ENCODE results near the gene BTG4. TPM values are rescaled to one million over a fixed set of nuclear protein-coding genes. Genes with fewer than 3 reads are reported as not detected.

The BTG4 gene
- total and polyA plus RNA-seq, 2 of the 8 experiments (the other 6 are each of a cell fraction or from before 2014, with no cell fraction given): 0.06 TPM; not detected in 1

- Histone ChIP-seq H2AK5ac (ENCODE audit: low read depth, low read length) (no peak overlapping the region), H4K5ac (ENCODE audit: insufficient read length, low read depth, low read length) (no peak overlapping the region), H3K27me3 (replicated peaks in 1 of 4; ENCODE audit: control insufficient read depth in 3 of 4, extremely low read depth in 1 of 4, insufficient read depth in 3 of 4, low read length in 3 of 4) (no peaks in the 10 kb centered on the region; a peak in 1 of 7 replicates), H4K20me1 (replicated peaks in 1 of 2; ENCODE audit: control insufficient read depth in 1 of 2, insufficient read depth in 2 of 2, low read length in 2 of 2) (no peaks in the 10 kb centered on the region), H2BK120ac (replicated peaks; ENCODE audit: low read depth, low read length) (no peak overlapping the region), H3K4me1 (replicated peaks in 1 of 4; ENCODE audit: control insufficient read depth in 3 of 4, insufficient read depth in 4 of 4, low read length in 3 of 4) (no peaks in the 10 kb centered on the region), H2BK12ac (ENCODE audit: low read depth, low read length) (no peak overlapping the region), H3K27ac (ENCODE audit: low read depth, low read length) (no peak overlapping the region), H3K4me3 (ENCODE audit: extremely low read depth in 1 of 4, insufficient read depth in 2 of 4, low read depth in 3 of 4, low read length in 4 of 4) (no peak overlapping the region), H3K18ac (ENCODE audit: extremely low read depth, low read length) (no peak overlapping the region), H4K91ac (replicated peaks; ENCODE audit: insufficient read length, low read length) (no peak overlapping the region), H3K79me2 (ENCODE audit: control insufficient read depth in 1 of 2, insufficient read depth in 2 of 2, low read length in 2 of 2) (no peaks in the 10 kb centered on the region), H2BK5ac (ENCODE audit: low read depth, low read length) (no peak overlapping the region), H3K23ac (ENCODE audit: insufficient read length) (no peak overlapping the region), H2BK20ac (ENCODE audit: low read length) (no peak overlapping the region), H3K9ac (replicated peaks in 1 of 4; ENCODE audit: extremely low read depth in 1 of 4, low read depth in 3 of 4, low read length in 3 of 4) (no peak overlapping the region), H3K9me3 (ENCODE audit: insufficient read depth in 2 of 2, low read depth in 1 of 2, low read length in 1 of 2) (no peaks in the 10 kb centered on the region), H3K14ac (ENCODE audit: insufficient read length) (no peak overlapping the region), H2AFZ (ENCODE audit: low read length) (no peak overlapping the region), H2BK15ac (ENCODE audit: low read length) (no peak overlapping the region), H3K4ac (replicated peaks; ENCODE audit: insufficient read length, low read depth, low read length) (no peak overlapping the region), H3K23me2 (ENCODE audit: low read depth, low read length) (no peaks in the 10 kb centered on the region), H3K79me1 (ENCODE audit: low read depth, low read length) (no peaks in the 10 kb centered on the region), H3K56ac (replicated peaks; ENCODE audit: insufficient read length, low read depth, low read length) (no peak overlapping the region), H4K8ac (ENCODE audit: extremely low read depth, insufficient read depth, low read length) (no peak overlapping the region), H3K4me2 (ENCODE audit: insufficient read depth in 1 of 2, low read depth in 2 of 2, low read length in 2 of 2) (no peak overlapping the region), H3K36me3 (ENCODE audit: control insufficient read depth in 2 of 4, insufficient read depth in 4 of 4, low read length in 3 of 4) (no peaks in the 10 kb centered on the region)
- ChIA-PET POLR2A (ENCODE audit: partially characterized antibody) (no interaction called here), CTCF (ENCODE audit: partially characterized antibody) (no interaction called here)
- FAIRE-seq (no peak), DNase-seq (ENCODE audit: low read depth in 1 of 2, low spot score in 2 of 2) (no peak)
- TF ChIP-seq SAP30 (IDR thresholded peaks at IDR 0.05; ENCODE audit: insufficient read depth, insufficient replicate concordance, low read length) (no peak), HDAC6 (IDR thresholded peaks at IDR 0.05; ENCODE audit: low read depth, low read length) (no peak), CHD1 (IDR thresholded peaks at IDR 0.05; ENCODE audit: low read depth, low read length) (no peak)
Measured at GRCh38 chr11:111466615-111467014, 45.6 kb downstream of the BTG4 start.

All from H1 (cell line).